Activated T-cell treated with anti-CD3 and anti-CD28 coated beads for 24 hours (primary cell): ENCODE data around the gene LRP1B.
"Not testable (repeated sequence)": the region's sequence is repeated elsewhere in the genome, so short reads cannot be mapped to it uniquely, and the experiment has no call there.

Experiments
- DNase-seq: peaks from one replicate; pipeline ENCODE4 v3.0.0-alpha.2; 2020; ENCODE audit warnings: low read depth

LRP1B gene

DNA sequence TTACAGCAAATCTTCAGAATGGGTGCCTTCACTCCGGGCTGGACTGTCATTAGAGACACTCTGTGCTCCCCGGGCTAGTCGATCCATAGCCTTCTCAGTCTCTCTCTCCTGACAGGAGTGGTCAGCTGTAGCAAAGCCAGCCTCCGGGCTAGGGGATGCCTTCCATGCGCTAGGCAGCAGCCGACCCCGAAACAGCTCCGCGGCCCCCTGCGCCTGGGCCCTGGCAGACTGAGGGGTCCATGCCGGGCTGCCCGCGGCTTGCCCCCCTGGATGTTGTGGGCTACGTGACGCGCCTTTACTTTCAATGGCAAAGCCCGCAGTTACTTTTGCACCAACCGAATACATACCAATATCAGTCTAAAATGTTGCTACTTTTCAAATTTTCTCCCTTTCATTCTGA is 1447.2 kb downstream of the LRP1B start:
- DNase-seq, result no peak

DNA sequence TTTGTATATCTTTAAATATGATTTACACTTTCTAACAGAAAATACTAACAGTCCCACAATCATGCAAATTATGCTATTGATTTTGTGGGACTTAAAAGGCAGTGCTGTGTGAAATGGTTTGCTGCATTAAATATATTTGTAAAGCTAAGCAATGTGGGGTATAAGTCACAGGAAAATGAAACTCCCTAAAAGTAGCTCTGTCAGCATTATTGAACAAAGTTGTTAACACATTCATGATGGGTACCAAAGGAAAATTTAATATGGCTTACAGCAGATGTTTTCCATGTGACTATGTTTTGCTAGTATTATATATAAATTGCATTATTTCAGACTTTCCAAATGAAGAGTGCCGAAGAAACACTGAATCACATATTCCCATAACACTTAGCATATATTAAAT is 1450.0 kb downstream of the LRP1B start:
- no peak for DNase-seq

DNA sequence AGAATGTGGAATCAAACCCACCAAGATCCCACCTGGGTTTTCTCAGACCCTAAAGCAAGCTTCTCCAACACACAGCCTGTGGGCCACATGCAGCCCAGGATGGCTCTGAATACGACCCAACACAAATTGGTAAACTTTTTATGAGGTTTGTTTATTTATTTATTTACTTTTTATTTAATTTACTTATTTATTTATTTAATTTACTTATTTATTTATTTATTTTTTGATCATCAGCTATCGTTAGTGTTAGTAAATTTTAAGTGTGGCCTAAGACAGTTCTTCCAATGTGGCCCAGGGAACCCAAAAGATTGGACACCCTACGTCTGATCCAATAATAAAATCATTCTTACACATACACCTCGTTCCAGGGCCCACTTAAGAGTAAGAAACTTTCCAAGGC is 1451.1 kb downstream of the LRP1B start:
- DNase-seq, result no peak

DNA sequence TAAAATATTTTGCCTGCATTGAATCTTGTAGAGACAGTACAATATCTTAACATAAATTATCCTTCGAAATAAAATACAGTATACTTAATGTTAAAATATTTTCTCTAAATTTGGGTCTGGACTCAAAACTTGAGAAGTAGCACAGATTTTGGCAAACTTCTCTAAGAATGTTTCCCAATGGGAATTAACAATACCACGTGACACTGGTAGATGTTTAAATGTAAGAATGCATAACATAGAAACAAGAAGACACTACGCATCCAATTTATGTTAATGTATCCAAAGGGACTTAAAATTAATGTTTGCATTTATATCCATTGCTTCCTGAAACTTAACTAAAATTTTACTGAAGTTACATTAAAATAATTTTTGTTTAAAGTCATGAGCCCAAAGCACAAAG is 1460.9 kb downstream of the LRP1B start:
- no peak for DNase-seq

DNA sequence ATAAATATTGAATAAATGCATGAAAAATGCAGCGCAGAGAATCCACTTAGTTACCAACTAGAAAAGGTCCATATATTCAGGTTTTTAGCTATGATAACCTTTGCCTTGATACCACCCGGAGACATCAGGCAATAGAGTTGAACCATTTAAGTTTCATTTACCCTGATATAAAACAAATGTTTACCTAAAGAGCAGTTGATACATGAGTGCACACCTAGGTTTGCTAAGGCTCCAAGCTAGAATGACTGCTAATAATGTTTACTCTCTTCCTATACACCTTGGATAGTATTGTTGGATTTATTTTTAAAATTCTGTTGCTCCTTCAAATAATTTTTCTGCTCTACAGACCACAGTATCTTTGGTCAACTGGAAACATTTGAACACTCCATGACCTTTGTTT is 1463.6 kb downstream of the LRP1B start:
- no peak for DNase-seq

DNA sequence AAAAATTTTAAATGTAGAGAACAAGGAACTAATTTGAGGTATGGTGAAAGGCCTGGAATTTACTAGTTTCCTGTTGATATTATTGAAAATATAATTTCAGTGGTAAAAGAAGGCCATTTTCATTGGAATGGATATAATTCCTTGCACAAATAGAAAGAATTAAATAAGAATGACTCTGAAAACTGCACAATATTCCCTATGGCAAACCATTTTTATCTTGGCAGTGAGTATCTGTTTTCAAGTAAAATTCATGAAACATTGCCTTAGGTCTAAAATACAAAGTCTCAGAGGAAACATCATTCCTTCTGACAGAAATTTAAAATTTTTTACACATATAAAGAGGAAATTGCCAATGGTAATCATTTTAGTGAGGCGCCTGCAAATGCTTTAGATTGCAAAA is 1468.3 kb downstream of the LRP1B start:
- no peak for DNase-seq

DNA sequence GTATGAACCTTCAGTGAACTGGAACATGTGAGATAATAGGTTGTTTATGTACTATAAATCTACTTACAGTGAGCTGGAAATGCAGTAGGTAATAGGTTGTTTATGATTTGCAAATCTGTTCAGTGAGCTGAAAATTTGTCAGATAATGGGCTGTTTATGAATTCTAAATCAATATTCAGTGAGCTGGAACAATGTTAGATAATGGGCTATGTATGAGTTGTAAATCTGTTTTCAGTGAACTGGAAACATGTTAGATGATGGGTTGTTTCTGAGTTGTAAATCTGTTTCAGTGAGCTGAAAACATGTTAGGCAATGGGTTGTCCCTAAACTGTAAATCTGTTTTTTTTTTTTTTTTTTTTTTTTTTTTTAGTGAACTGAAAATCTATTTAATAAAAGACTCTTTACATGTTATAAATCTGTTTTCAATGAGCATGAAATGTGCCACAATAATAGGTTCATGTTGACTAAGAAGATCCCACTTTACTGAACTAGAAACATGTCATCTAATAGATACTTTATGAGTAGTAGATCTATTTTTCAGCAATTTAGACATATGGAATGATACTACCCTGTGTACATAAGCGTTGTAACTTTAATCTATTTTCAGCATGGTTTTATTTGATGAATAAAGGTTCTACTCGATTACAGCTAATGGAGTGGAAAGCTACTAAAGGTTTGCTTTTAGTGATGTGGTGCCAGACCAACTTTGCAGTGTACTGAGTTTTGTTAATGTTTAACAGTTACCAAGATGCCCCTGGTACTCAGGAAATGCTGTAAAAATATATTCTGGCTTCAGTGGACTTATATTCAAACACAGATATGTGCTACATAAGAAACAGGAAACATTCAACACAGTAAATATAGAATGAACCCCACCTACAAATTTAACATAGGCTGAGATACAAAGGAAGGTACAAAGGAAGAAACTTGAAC is 1471.8 kb downstream of the LRP1B start:
- DNase-seq, result no peak

DNA sequence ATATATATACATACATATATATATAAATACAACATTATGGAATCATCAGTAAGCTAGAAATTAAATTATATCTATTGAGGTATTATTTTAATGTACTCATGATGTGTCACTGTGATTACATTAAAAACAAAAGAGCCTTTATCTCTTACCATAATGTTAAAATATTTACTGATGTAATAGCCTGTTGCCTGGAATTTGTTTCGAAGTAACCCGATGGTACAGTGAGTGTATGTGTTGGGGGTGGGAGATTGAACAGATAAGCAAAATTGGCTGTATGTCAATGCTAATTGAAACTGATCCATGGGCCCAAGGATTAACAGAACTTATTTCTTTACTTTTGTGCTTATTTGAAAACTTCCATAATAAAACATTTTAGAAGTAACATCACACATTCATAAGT is 1473.2 kb downstream of the LRP1B start:
- DNase-seq, result no peak

DNA sequence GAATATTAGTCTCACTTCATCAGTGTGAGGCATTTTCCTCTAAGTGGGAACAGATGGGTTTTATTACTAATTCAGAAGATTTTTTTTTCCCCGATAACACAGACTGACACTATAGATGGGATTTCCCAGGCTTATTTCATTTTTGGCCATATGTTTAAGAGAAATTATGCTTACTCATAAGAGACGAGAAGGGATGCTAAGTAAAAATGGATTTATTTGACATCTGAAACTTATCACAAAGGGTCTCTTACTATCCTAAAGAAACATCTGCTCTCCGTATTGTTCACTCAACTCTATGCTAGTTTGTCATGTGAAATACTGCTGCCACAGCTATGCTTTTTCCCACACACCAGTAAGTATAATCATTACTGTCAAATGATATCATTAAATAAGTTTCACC is 1476.3 kb downstream of the LRP1B start:
- no peak for DNase-seq

DNA sequence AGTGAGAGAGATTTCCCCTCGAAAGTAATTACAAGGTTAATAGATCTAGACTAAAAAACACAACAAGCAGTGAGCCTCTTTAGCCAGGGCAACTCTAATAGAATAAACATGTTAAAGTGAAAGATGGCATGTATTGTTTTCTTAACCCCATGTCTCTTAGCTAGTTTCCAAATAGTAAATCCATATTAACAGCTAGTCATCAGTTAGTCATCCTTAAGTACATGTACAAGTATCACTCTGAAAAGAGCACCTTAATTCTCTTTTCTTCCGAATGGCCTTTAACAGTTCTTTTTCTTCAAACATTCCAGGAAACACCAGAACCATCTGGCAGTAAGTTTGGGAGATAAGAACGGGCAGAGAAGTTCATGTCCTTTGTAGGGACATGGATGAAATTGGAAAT is 1480.0 kb downstream of the LRP1B start:
- no peak for DNase-seq

DNA sequence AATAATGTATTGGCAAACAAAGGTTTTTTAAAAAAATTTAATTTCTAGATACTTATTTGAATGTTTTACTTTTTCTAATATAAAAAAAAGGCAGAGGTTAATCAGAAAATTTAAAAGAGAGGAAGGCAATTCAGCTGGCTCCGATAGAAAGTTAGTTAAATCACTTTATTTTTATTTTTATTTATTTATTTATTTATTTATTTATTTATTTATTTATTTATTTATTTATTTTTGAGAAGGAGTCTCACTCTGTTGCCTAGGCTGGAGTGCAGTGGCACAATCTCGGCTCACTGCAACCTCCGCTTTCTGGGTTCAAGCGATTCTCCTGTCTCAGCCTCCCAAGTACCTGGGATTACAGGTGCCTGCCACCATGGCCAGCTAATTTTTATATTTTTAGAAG is 1480.7 kb downstream of the LRP1B start:
- DNase-seq, result not testable (repeated sequence)

DNA sequence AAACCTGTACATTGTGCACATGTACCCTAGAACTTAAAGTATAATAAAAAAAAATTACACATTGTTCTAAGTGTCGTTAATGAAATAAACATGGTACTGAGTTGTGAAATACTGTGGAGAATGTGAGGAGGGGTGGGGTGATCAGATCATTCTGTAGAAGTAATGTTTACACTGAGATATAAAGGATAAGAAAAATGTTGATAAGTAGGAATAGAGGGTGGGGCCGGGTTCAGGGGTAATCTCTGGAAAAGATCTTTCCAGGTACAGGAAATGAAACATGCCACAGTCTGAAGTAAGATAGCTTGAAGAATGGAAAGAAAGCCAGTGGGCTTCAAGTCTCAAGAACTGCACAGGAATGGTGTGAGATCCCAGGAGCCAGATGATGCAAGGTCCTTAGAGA is 1482.4 kb downstream of the LRP1B start:
- no peak for DNase-seq

DNA sequence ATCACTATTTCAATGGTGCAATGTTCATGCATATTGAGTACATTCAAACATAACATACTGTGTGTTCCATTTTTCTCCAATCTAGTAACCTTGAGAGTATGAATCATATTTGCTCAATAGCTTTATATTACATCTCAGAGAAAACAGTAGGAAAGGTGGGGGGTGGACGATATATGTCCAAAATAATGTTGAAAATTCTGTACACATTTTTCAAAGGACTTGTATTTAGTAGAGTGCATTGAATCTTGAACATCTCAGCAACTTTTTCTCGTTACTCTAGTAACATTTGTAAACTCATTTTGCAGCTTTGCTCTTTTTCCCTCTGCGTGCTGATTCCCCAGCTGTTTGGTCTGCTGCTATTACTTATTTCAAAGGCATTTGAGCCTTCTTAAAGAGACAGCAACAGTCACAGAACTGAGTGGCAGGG is 1487.0 kb downstream of the LRP1B start:
- no peak for DNase-seq

DNA sequence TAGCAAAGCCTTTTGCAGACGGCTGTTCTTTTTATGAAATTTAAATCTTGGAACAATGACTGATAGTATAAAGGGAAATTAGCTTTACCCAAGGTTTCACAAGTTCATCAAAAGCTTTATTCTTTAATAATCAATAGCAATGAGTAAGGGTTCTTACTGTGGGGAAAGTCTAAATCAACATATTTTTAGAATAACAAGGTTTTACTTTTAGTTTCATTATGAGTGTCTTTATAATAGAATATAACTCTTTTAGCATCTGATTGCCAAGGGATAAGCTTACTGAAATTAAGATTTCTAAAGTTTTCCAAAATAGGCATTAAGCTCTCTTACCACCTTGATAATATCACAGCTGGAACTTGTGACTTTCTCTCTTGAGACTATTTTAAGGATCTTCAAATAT is 1489.7 kb downstream of the LRP1B start:
- no peak for DNase-seq

DNA sequence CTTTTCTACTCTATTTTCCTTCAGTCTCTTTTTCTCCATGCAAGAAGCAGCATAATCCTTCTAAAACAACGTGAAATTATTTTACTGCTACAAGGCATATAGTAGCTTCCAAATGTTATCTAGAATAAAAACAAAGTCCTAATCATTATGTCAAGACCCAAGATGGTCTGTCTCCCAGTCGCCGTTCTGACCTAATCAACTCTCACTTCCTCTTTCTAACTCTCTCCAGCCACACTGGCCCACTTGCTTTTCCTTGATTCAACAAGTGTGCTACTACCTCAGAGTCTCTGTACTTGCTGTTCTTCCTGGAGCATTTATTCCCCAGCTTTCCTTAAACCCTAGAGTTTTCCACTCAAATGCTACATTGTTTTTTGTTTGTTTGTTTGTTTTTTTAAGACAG is 1491.2 kb downstream of the LRP1B start:
- no peak for DNase-seq

DNA sequence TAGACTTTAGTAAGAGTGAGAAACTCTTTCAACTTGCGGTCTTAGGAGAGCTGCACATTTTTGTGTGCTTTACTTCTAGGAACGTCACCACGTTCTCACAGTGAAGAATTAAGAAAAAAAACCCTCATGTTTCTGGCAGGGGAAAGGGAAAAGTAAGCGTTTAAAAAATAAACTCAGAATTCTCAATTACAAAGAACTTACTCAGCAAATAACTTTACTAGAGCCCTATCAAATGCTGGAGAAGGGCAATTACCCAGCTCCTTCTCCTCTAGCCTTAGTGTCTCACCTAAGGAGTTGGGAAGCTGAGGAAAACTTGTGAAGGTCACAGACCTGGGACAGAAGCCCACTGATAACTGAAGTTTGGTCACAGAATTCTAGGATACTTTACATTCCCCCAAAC is 1500.3 kb downstream of the LRP1B start:
- no peak for DNase-seq

DNA sequence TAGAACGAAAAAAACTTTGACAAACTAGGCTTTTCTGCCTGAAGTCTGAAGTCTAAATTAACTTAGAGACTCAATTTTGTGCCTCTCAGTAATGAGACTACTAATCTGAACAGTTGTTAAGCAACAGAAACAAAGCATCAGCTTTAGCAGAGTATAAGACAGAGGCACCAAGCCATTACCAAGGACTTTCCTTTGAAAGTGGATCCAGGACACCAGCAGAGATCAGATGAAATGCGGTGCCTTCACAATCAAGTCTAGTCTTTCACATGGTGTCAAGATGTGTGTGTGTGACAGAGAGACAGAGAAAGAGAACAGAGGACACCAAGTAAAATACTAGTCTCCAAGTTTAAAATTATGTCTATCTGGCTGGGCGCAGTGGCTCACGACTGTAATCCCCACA is 1502.9 kb downstream of the LRP1B start:
- DNase-seq, result no peak

DNA sequence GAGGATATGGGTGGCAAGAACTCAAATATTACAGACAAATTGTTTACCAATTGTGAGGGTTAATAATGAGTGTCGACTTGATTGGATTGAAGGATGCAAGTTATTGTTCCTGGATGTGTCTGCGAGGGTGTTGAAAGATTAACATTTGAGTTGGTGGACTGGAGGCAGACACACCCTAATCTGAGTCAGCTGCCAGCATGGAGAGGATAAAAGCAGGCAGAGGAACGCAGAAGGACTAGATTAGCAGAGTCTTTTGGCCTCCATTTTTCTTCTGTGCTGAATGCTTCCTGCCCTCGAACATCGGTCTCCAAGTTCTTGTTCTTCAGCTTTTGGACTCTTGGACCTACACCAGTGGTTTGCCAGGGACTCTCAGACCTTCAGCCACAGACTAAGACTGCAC is 1503.7 kb downstream of the LRP1B start:
- no peak for DNase-seq

DNA sequence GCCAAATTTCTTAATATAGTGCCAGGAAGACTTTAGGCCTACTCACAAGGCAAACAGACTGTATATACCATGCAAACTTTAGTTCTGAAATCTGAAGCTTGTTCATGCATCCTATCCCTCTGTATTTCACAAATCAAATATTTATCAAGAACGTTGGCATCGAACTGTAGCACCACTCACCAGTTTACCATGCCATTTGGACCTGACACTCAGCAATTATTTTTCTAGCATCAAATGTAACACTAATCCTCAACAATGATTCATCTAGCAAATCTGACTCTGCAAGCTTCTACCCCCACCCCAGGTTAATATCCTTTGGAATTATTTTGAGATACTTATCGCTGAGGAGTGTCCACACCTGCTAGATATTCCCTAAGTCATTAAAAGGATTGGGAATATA is 1506.6 kb downstream of the LRP1B start:
- no peak for DNase-seq

DNA sequence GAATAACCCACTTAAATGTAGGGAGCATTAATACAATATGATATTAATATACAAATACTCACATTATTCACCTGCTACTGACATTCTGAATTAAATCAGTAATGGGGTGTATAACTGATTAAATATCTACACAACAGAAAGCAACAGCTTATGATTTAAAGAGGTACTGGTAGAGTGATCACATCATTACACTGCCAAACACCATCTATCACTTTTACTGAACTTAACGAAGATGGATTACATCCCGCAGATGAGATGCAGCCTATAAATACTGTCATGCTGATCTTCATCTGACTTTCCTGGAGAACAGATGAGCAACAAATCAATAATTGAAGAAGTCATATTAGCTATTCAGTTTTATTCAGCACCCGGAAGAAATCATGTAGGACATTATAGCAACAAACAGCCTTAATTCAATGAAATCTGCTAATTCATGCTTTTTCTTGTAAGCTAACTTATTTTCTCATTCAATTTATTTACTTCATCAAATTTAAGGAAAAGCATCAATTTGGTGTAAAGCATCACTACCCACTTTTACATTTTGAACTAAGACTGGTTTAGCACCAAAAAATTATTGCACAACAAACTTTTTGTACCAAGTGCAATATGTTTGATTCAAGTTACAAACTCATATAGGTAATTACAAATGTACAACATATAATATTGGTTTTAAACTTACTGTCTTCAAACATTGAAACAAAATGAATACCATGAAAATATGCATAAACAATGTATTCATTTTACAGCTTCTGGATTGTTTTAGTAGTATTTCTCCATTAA is 1509.0 kb downstream of the LRP1B start:
- no peak for DNase-seq

DNA sequence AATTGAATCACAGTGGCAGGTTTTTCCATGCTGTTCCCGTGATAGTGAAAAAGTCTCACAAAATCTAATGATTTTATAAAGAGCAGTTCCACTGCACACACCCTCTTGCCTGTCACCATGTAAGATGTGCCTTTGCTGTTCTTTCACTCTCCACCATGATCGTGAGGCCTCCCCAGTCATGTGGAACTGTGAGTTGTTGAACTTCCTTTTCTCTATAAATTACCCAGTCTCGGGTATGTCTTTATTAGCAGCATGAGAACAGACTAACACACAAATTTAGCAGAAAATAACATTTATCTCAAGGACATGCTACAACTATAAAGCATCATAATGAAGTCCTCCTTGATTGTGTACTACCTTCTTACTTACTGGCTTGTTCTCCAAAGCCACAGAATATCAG is 1526.0 kb downstream of the LRP1B start:
- no peak for DNase-seq

DNA sequence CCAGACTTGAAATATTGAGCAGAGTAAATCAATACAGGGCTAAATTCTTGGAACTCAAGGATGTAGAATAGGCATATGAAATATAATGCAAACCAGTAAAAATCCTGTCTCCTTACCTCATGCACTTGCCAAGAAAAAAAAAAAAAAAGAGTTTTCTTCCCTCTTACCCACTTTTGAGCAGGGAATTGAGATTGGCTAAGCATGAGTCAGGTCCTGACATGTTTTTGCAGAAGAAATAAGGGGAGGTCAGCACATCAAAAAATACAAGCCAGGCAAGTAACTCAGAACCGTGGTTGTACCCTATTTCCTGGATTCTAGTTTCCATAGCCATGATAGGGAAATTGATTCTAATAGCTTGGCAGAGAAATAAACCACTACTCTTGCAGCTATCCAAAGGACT is 1526.7 kb downstream of the LRP1B start:
- DNase-seq, result no peak

DNA sequence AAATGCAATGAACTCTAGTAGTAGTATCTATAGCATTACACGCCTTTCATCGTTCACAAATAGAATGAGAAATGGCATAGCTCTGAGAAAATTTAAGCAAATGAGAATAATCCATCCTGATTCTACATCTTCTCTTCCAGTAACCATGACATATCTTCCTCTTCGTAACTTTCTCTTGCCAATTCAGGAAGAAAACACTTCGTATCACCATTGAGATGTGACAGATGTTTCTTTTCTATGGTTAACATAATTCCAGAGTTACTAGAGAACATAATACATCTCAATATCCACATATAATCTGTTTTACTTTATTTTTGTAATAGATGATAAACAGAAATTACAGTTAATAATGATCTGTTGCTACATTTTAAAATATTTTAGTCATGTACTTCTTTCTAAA is 1527.4 kb downstream of the LRP1B start:
- no peak for DNase-seq
